ENCODE measurements around the gene VPS37C. TPM values are rescaled to one million over a fixed set of nuclear protein-coding genes. Genes with fewer than 3 reads are reported as not detected.
A peak's percentile ranks its signal among the peaks of the same experiment; 100 is the strongest.

The VPS37C gene
- total RNA-seq, 4 donors from 2014 or later: 12.6 to 23.5 (median 18.0) TPM

GRCh38 chr11:61131998-61132555 is 29.1 kb downstream of the VPS37C start:
- H3K9me3 ChIP-seq: no peaks in the 10 kb centered on the region
- 93 to 95% methylated on average over 3 to 16 of the region's 19 CpGs for WGBS, 2 donors
- no peaks in the 10 kb centered on the region for H3K27me3 ChIP-seq
- peaks cover 20 to 77% (median 21%) of the 10 kb centered on the region in 3 donors for H3K36me3 ChIP-seq
- no peak overlapping the region for H3K4me3 ChIP-seq
- peaks cover 9 to 16% (median 10%) of the 10 kb centered on the region in 3 donors for H3K4me1 ChIP-seq
- DNase-seq: no peak
- no peak for TF ChIP-seq CTCF (IDR thresholded peaks at IDR 0.05)
- no peak for TF ChIP-seq POLR2A (IDR thresholded peaks at IDR 0.05)
- intact Hi-C loops (cut with DNase I): loop anchor here (10.0 kb wide), 1 partner anchor 53 kb away; no protein-coding TSS in a partner anchor
- H3K27ac ChIP-seq: no peak overlapping the region

- TF ChIP-seq CTCF (IDR thresholded peaks at IDR 0.05): no peak
- TF ChIP-seq POLR2A (IDR thresholded peaks at IDR 0.05): no peak
- Histone ChIP-seq H3K4me1 (peaks cover 9 to 16% (median 10%) of the 10 kb centered on the region in 3 donors), H3K4me3 (no peak overlapping the region), H3K9me3 (no peaks in the 10 kb centered on the region), H3K27ac (no peak overlapping the region), H3K36me3 (peaks cover 20 to 74% (median 21%) of the 10 kb centered on the region in 3 donors), H3K27me3 (no peaks in the 10 kb centered on the region)
- intact Hi-C loops (cut with DNase I): loop anchor here (10.0 kb wide), 1 partner anchor 53 kb away; no protein-coding TSS in a partner anchor
- no peak for DNase-seq
- WGBS, 2 donors: no CpG with 5 or more reads among the region's 14 CpGs
Measured at GRCh38 chr11:61131586-61131985, 29.6 kb downstream of the VPS37C start.

GRCh38 chr11:61131186-61131585 is 30.0 kb downstream of the VPS37C start:
- H3K4me3 ChIP-seq: no peak overlapping the region
- H3K36me3 ChIP-seq: peaks cover 20 to 70% (median 21%) of the 10 kb centered on the region in 3 donors
- no peak for DNase-seq
- H3K27me3 ChIP-seq: no peaks in the 10 kb centered on the region
- no peak for TF ChIP-seq CTCF (IDR thresholded peaks at IDR 0.05)
- no peak for TF ChIP-seq POLR2A (IDR thresholded peaks at IDR 0.05)
- peaks cover 9 to 16% (median 10%) of the 10 kb centered on the region in 3 donors for H3K4me1 ChIP-seq
- no CpG with 5 or more reads among the region's 8 CpGs for WGBS, 2 donors
- intact Hi-C loops (cut with DNase I): loop anchor here (10.0 kb wide), 1 partner anchor 54 kb away; no protein-coding TSS in a partner anchor
- H3K27ac ChIP-seq: peak overlapping the region in 2 of 4 donors; percentile 66 to 78
- no peaks in the 10 kb centered on the region for H3K9me3 ChIP-seq

- no peaks in the 10 kb centered on the region for H3K27me3 ChIP-seq
- WGBS, 2 donors: 14 to 24% methylated on average over 15 to 20 of the region's 33 CpGs
- peaks cover 6 to 16% (median 10%) of the 10 kb centered on the region in 3 donors for H3K4me1 ChIP-seq
- no peak for DNase-seq
- H3K36me3 ChIP-seq: peaks cover 20 to 62% (median 21%) of the 10 kb centered on the region in 3 donors
- peak overlapping the region in 3 of 4 donors; percentile 19 to 52 (median 32) for H3K4me3 ChIP-seq
- H3K27ac ChIP-seq: peak overlapping the region; percentile 64 to 78 (median 68)
- intact Hi-C loops (cut with DNase I): loop anchor here (10.0 kb wide), 2 partner anchors 55 to 305 kb away; no protein-coding TSS in a partner anchor
- TF ChIP-seq POLR2A (IDR thresholded peaks at IDR 0.05) (no peak), CTCF (IDR thresholded peaks at IDR 0.05) (peak; percentile 99 to 100 (median 100))
- no peaks in the 10 kb centered on the region for H3K9me3 ChIP-seq
Measured at GRCh38 chr11:61129639-61130523, 31.3 kb downstream of the VPS37C start.

All from esophagus squamous epithelium (tissue), 5 donors.